GM10847 (cell line): ENCODE results near the gene TAAR8.

Source experiments
- POLR2A ChIP-seq: IDR thresholded peaks from 2 replicates; pipeline ENCODE4 v1.6.1; 2011; ENCODE audit not compliant: insufficient read length; ENCODE audit errors: extremely low read depth

Gene TAAR8

GRCh38 chr6:132552372-132552771 is at the start of gene TAAR8:
Gene TAAR8 (plus strand): TSS chr6:132552672. CDS start chr6:132552693, 21 bp downstream.
- TF ChIP-seq POLR2A, result no peak

- no peak for TF ChIP-seq POLR2A
These were observed 47.7 kb upstream of the TAAR8 start for GRCh38 chr6:132504757-132505156.

GRCh38 chr6:132505158-132505557 is 47.3 kb upstream of the TAAR8 start:
- no peak for TF ChIP-seq POLR2A

- TF ChIP-seq POLR2A, result no peak
These were observed 46.0 kb upstream of the TAAR8 start for GRCh38 chr6:132506461-132506860.

GRCh38 chr6:132506869-132507808 is 45.3 kb upstream of the TAAR8 start:
- TF ChIP-seq POLR2A, result no peak

GRCh38 chr6:132511210-132511830 is 41.2 kb upstream of the TAAR8 start:
- TF ChIP-seq POLR2A, result no peak

- TF ChIP-seq POLR2A, result no peak
These were observed 40.6 kb upstream of the TAAR8 start for GRCh38 chr6:132511831-132512220.

- TF ChIP-seq POLR2A, result no peak
These were observed 40.2 kb upstream of the TAAR8 start for GRCh38 chr6:132512342-132512637.

GRCh38 chr6:132512638-132513632 is 39.5 kb upstream of the TAAR8 start, which contains the start of gene STX7:
Gene STX7 (minus strand): TSS chr6:132513116. CDS start chr6:132503530, 9,586 bp downstream.
- TF ChIP-seq POLR2A, result peak; percentile 77

- no peak for TF ChIP-seq POLR2A
These were observed 38.5 kb upstream of the TAAR8 start for GRCh38 chr6:132513831-132514545.

- no peak for TF ChIP-seq POLR2A
These were observed 37.1 kb upstream of the TAAR8 start for GRCh38 chr6:132515386-132515785.

- TF ChIP-seq POLR2A, result no peak
These were observed 31.5 kb upstream of the TAAR8 start for GRCh38 chr6:132520953-132521352.

- no peak for TF ChIP-seq POLR2A
These were observed 27.8 kb upstream of the TAAR8 start for GRCh38 chr6:132524646-132525045.

- TF ChIP-seq POLR2A, result no peak
These were observed 26.6 kb upstream of the TAAR8 start for GRCh38 chr6:132525866-132526265.

- no peak for TF ChIP-seq POLR2A
These were observed 26.0 kb upstream of the TAAR8 start for GRCh38 chr6:132526461-132526860.

GRCh38 chr6:132527791-132528190 is 24.7 kb upstream of the TAAR8 start:
- no peak for TF ChIP-seq POLR2A
